ENCODE measurements around the gene ANKS3. TPM values are rescaled to one million over a fixed set of nuclear protein-coding genes. Genes with fewer than 3 reads are reported as not detected.

The ANKS3 gene
- total RNA-seq, 1 experiment from 2014 or later, result 22.6 TPM

DNA sequence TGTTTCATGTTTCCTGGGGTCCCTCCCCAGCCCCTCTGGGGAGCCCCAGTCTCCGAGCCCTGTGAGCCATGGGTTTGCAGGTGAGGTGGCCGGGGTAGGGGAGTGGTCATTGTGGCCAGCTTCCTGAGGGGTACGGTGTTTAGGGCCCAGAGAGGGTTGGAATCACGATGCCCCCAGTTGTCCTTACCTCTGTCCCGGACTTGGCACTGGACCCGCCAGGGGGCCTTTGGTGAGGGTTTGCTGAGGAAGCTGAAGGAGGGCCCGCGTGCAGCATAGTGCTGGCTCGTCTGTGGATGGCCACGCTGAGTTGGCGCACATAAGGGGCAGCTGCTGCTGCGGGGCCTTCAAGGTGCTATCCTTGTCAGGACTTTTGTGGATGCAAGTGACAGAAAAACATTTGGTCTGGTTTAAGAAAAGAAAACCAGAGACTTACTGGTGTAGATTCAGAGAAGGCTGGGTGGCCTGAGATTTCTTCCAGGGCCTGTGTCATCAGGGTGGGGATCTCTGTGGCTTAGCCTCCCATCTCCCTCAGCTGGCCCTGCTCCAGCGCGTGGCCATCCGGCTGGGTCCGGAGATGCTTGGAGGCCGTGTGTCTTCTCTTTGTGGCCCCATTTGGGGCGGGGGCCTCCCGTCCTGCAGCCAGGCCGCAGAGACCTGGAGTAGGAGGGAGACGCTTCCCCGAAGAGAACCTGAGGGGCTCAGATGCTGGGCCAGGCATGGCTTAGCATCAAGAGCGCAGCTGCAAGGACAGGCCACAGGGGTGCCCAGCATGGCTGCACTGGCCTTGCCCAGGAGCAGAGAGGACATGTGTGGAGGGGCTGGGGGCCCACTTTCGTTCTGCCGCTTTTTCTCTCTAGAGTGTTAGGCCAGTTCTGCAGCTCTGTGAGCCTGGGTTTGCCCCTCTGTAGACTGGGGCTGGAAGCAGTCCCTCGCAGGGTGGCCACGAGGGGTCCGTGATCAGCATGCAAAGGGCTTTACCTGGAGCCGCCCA, 74.4 kb downstream of the ANKS3 start:
- CTCF ChIA-PET, result interaction anchor here (0.5 kb wide), 1 partner anchor 405 kb away, joined by 4 read pairs; no protein-coding TSS in a partner anchor
- Histone ChIP-seq H3K9ac (ENCODE audit: low read length) (no peak overlapping the region), H3K27me3 (ENCODE audit: low read length) (no peaks in the 10 kb centered on the region), H3K4me3 (ENCODE audit: low read length) (no peak overlapping the region), H3K27ac (ENCODE audit: low read length) (no peak overlapping the region), H3K79me2 (ENCODE audit: low read length) (no peaks in the 10 kb centered on the region), H3K4me2 (ENCODE audit: low read length) (no peak overlapping the region), H4K20me1 (ENCODE audit: low read length) (no peaks in the 10 kb centered on the region), H3K9me3 (ENCODE audit: low read length) (no peaks in the 10 kb centered on the region), H3K36me3 (ENCODE audit: low read depth, low read length) (no peaks in the 10 kb centered on the region), H3K4me1 (ENCODE audit: insufficient read depth, low read length) (no peaks in the 10 kb centered on the region; the same call in 1 of the 2 replicates), H2AFZ (ENCODE audit: low read length) (no peak overlapping the region), H3K9me2 (replicated peaks; ENCODE audit: low read length) (no peaks in the 10 kb centered on the region), H3F3A (ENCODE audit: low read length, unreplicated experiment) (no peaks in the 10 kb centered on the region)
- ATAC-seq, result no peak
- no peak for TF ChIP-seq EZH2 (IDR thresholded peaks at IDR 0.05; ENCODE audit: low read length, unreplicated experiment)
- TF ChIP-seq, protein P1, sequence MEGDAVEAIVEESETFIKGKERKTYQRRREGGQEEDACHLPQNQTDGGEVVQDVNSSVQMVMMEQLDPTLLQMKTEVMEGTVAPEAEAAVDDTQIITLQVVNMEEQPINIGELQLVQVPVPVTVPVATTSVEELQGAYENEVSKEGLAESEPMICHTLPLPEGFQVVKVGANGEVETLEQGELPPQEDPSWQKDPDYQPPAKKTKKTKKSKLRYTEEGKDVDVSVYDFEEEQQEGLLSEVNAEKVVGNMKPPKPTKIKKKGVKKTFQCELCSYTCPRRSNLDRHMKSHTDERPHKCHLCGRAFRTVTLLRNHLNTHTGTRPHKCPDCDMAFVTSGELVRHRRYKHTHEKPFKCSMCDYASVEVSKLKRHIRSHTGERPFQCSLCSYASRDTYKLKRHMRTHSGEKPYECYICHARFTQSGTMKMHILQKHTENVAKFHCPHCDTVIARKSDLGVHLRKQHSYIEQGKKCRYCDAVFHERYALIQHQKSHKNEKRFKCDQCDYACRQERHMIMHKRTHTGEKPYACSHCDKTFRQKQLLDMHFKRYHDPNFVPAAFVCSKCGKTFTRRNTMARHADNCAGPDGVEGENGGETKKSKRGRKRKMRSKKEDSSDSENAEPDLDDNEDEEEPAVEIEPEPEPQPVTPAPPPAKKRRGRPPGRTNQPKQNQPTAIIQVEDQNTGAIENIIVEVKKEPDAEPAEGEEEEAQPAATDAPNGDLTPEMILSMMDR (conservative IDR thresholded peaks at IDR 0.05; ENCODE audit: low read depth, low read length), result no peak
- TF ChIP-seq EZH2phosphoT487 (IDR thresholded peaks at IDR 0.05; ENCODE audit: borderline replicate concordance, low read length), result no peak
- DNase-seq, result no peak
- POLR2A ChIA-PET (ENCODE audit: unreplicated experiment), result no interaction called here
- intact Hi-C loops (cut with micrococcal nuclease), result no loop called here
- BruUV-seq (replicated peaks), result no TSS peak

- H3K9me3 ChIP-seq (ENCODE audit: low read length), result no peaks in the 10 kb centered on the region
- no peaks in the 10 kb centered on the region for H3K79me2 ChIP-seq (ENCODE audit: low read length)
- no peaks in the 10 kb centered on the region for H3K27me3 ChIP-seq (ENCODE audit: low read length)
- H3K9ac ChIP-seq (ENCODE audit: low read length), result no peak overlapping the region
- ATAC-seq, result no peak
- H3K9me2 ChIP-seq (replicated peaks; ENCODE audit: low read length), result no peaks in the 10 kb centered on the region
- BruUV-seq (replicated peaks), result no TSS peak
- H3K36me3 ChIP-seq (ENCODE audit: low read depth, low read length), result no peaks in the 10 kb centered on the region
- H3K27ac ChIP-seq (ENCODE audit: low read length), result no peak overlapping the region
- H3F3A ChIP-seq (ENCODE audit: low read length, unreplicated experiment), result no peaks in the 10 kb centered on the region
- ChIA-PET POLR2A (ENCODE audit: unreplicated experiment) (no interaction called here), CTCF (no interaction called here)
- intact Hi-C loops (cut with micrococcal nuclease), result no loop called here
- TF ChIP-seq, protein P1 (conservative IDR thresholded peaks at IDR 0.05; ENCODE audit: low read depth, low read length), result no peak
- TF ChIP-seq EZH2phosphoT487 (IDR thresholded peaks at IDR 0.05; ENCODE audit: borderline replicate concordance, low read length) (no peak), EZH2 (IDR thresholded peaks at IDR 0.05; ENCODE audit: low read length, unreplicated experiment) (no peak)
- H3K4me1 ChIP-seq (ENCODE audit: insufficient read depth, low read length), result no peaks in the 10 kb centered on the region
- no peak overlapping the region for H3K4me2 ChIP-seq (ENCODE audit: low read length)
- no peak overlapping the region for H3K4me3 ChIP-seq (ENCODE audit: low read length)
- no peak overlapping the region for H2AFZ ChIP-seq (ENCODE audit: low read length)
- DNase-seq, result no peak
- H4K20me1 ChIP-seq (ENCODE audit: low read length), result no peaks in the 10 kb centered on the region
Measured at GRCh38 chr16:4656695-4657686, 77.1 kb downstream of the ANKS3 start.

All from PC-3 (cell line).